Measurements from ENCODE around the gene CEP250.
"Not testable (repeated sequence)": the region's sequence is repeated elsewhere in the genome, so short reads cannot be mapped to it uniquely, and the experiment has no call there.

The CEP250 gene

GRCh38 chr20:35491823-35492222 is 36.4 kb downstream of the CEP250 start:
- no peak for DNase-seq (ENCODE audit: low read depth in 2 of 2)

- no peak for DNase-seq (ENCODE audit: low read depth in 2 of 2)
Measured at GRCh38 chr20:35492352-35492751, 37.0 kb downstream of the CEP250 start.

- DNase-seq (ENCODE audit: low read depth in 2 of 2) = no peak
Measured at GRCh38 chr20:35496481-35496880, 41.1 kb downstream of the CEP250 start.

GRCh38 chr20:35497320-35497719 is 41.9 kb downstream of the CEP250 start:
- no peak for DNase-seq (ENCODE audit: low read depth in 2 of 2)

GRCh38 chr20:35497780-35498189 is 42.4 kb downstream of the CEP250 start:
- DNase-seq (ENCODE audit: low read depth in 2 of 2) = no peak

- no peak for DNase-seq (ENCODE audit: low read depth in 2 of 2)
Measured at GRCh38 chr20:35499271-35499670, 43.9 kb downstream of the CEP250 start.

- no peak for DNase-seq (ENCODE audit: low read depth in 2 of 2)
Measured at GRCh38 chr20:35502352-35502751, 47.0 kb downstream of the CEP250 start.

- no peak for DNase-seq (ENCODE audit: low read depth in 2 of 2)
Measured at GRCh38 chr20:35503281-35503680, 47.9 kb downstream of the CEP250 start.

GRCh38 chr20:35503841-35504561 is 48.6 kb downstream of the CEP250 start:
- no peak for DNase-seq (ENCODE audit: low read depth in 2 of 2)

- DNase-seq (ENCODE audit: low read depth in 2 of 2) = no peak
Measured at GRCh38 chr20:35504751-35505150, 49.4 kb downstream of the CEP250 start.

- DNase-seq (ENCODE audit: low read depth in 2 of 2) = no peak
Measured at GRCh38 chr20:35506179-35506578, 50.8 kb downstream of the CEP250 start.

- DNase-seq (ENCODE audit: low read depth in 2 of 2) = no peak
Measured at GRCh38 chr20:35506872-35507638, 51.7 kb downstream of the CEP250 start.

GRCh38 chr20:35508493-35509218 is 53.3 kb downstream of the CEP250 start:
- no peak for DNase-seq (ENCODE audit: low read depth in 2 of 2)

- DNase-seq (ENCODE audit: low read depth in 2 of 2) = no peak
Measured at GRCh38 chr20:35510951-35511735, 55.7 kb downstream of the CEP250 start.

- DNase-seq (ENCODE audit: low read depth in 2 of 2) = no peak
Measured at GRCh38 chr20:35511814-35512420, 56.5 kb downstream of the CEP250 start.

- no peak for DNase-seq (ENCODE audit: low read depth in 2 of 2)
Measured at GRCh38 chr20:35514371-35514932, 59.1 kb downstream of the CEP250 start.

- DNase-seq (ENCODE audit: low read depth in 2 of 2) = no peak
Measured at GRCh38 chr20:35515341-35515740, 59.9 kb downstream of the CEP250 start.

GRCh38 chr20:35515949-35516645 is 60.7 kb downstream of the CEP250 start:
- DNase-seq (ENCODE audit: low read depth in 2 of 2) = no peak

- no peak for DNase-seq (ENCODE audit: low read depth in 2 of 2)
Measured at GRCh38 chr20:35517125-35517524, 61.7 kb downstream of the CEP250 start.

GRCh38 chr20:35517767-35518166 is 62.4 kb downstream of the CEP250 start:
- not testable (repeated sequence) for DNase-seq (ENCODE audit: low read depth in 2 of 2)
